ENCODE data around the gene RPS19BP1.

Gene RPS19BP1

GRCh38 chr22:39529487-39529851 is 3.1 kb downstream of the RPS19BP1 start:
- peak overlapping the region; percentile 64 for H3K27ac ChIP-seq (ENCODE audit: low read length)
- peak overlapping the region; percentile 86 for H3K4me2 ChIP-seq (ENCODE audit: insufficient read depth, low read length)
- peaks cover 65% of the 10 kb centered on the region for H3K79me2 ChIP-seq (ENCODE audit: insufficient read depth, low read length)
- peak overlapping the region in 1 of 2 experiments; percentile 53; a peak in 2 of 4 replicates for H3K4me3 ChIP-seq (ENCODE audit: low read depth in 1 of 2, low read length in 2 of 2)
- peaks cover 66% of the 10 kb centered on the region for H3K4me1 ChIP-seq (ENCODE audit: insufficient read depth, low read length)
- peaks cover 55% of the 10 kb centered on the region for H3K36me3 ChIP-seq (ENCODE audit: insufficient read depth, low read length)
- DNase-seq (no peak), ATAC-seq (ENCODE audit: insufficient read depth, low read depth) (no peak)
- TF ChIP-seq EZH2 (IDR thresholded peaks at IDR 0.05; ENCODE audit: borderline replicate concordance, low read depth, low read length, severe bottlenecking) = no peak
- TF ChIP-seq, protein P1, sequence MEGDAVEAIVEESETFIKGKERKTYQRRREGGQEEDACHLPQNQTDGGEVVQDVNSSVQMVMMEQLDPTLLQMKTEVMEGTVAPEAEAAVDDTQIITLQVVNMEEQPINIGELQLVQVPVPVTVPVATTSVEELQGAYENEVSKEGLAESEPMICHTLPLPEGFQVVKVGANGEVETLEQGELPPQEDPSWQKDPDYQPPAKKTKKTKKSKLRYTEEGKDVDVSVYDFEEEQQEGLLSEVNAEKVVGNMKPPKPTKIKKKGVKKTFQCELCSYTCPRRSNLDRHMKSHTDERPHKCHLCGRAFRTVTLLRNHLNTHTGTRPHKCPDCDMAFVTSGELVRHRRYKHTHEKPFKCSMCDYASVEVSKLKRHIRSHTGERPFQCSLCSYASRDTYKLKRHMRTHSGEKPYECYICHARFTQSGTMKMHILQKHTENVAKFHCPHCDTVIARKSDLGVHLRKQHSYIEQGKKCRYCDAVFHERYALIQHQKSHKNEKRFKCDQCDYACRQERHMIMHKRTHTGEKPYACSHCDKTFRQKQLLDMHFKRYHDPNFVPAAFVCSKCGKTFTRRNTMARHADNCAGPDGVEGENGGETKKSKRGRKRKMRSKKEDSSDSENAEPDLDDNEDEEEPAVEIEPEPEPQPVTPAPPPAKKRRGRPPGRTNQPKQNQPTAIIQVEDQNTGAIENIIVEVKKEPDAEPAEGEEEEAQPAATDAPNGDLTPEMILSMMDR (IDR thresholded peaks at IDR 0.05; ENCODE audit: borderline replicate concordance, extremely low read depth, low read length, poor library complexity, severe bottlenecking) = no peak
- H3K9me3 ChIP-seq (ENCODE audit: insufficient read depth, low read length, severe bottlenecking) = no peaks in the 10 kb centered on the region
- H3K27me3 ChIP-seq (ENCODE audit: insufficient read depth, low read length, poor library complexity) = no peaks in the 10 kb centered on the region
- peak overlapping the region; percentile 49 for H3K9ac ChIP-seq (ENCODE audit: low read depth, low read length)
- peaks cover 52% of the 10 kb centered on the region for H4K20me1 ChIP-seq (ENCODE audit: insufficient read depth, low read length)
- H2AFZ ChIP-seq (ENCODE audit: low read depth, low read length) = no peak overlapping the region

GRCh38 chr22:39528681-39529486 is 3.7 kb downstream of the RPS19BP1 start:
- peak overlapping the region; percentile 77 for H3K27ac ChIP-seq (ENCODE audit: low read length)
- ATAC-seq (ENCODE audit: insufficient read depth, low read depth) = peak; percentile 48

DNA sequence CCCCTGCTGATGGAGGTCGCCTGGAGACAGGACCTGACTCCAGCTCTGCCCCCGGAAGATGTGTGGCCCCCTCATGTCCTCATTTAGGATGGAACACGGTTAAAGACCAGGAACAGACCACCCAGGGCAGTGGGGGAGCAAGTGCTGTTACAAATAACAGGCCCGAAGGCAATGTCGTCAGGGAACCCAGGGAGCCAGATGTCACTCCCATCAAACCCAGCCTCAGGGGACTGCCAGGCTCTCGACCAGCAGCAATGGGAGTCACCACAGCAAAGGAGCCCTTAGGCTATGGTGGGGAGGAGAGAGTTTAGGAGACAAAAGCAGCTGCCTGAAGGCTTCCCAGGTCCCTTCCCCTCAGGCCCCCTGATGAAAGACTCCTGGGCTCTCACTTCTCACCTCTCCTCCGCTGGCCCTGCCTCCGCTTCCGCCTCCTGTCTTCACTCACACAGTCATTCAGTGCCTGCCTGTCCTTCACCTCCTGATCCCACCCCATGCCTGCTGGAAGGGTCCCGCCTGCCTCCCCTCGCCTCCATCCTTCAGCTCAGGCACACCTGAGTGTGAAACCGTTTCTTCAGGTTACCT is 4.4 kb downstream of the RPS19BP1 start:
- DNase-seq (no peak), ATAC-seq (ENCODE audit: insufficient read depth, low read depth) (no peak)
- H3K4me1 ChIP-seq (ENCODE audit: insufficient read depth, low read length) = peaks cover 56% of the 10 kb centered on the region
- TF ChIP-seq EZH2 (IDR thresholded peaks at IDR 0.05; ENCODE audit: borderline replicate concordance, low read depth, low read length, severe bottlenecking) = no peak
- TF ChIP-seq, protein P1 (IDR thresholded peaks at IDR 0.05; ENCODE audit: borderline replicate concordance, extremely low read depth, low read length, poor library complexity, severe bottlenecking) = no peak
- H3K27ac ChIP-seq (ENCODE audit: low read length) = peak overlapping the region; percentile 77
- peak overlapping the region; percentile 86 for H3K4me2 ChIP-seq (ENCODE audit: insufficient read depth, low read length)
- no peak overlapping the region for H2AFZ ChIP-seq (ENCODE audit: low read depth, low read length)
- H3K27me3 ChIP-seq (ENCODE audit: insufficient read depth, low read length, poor library complexity) = no peaks in the 10 kb centered on the region
- peaks cover 61% of the 10 kb centered on the region for H4K20me1 ChIP-seq (ENCODE audit: insufficient read depth, low read length)
- peaks cover 75% of the 10 kb centered on the region for H3K79me2 ChIP-seq (ENCODE audit: insufficient read depth, low read length)
- H3K4me3 ChIP-seq (ENCODE audit: low read depth in 1 of 2, low read length in 2 of 2) = no peak overlapping the region; a peak in 1 of 4 replicates
- H3K36me3 ChIP-seq (ENCODE audit: insufficient read depth, low read length) = peaks cover 66% of the 10 kb centered on the region
- peak overlapping the region; percentile 49 for H3K9ac ChIP-seq (ENCODE audit: low read depth, low read length)
- H3K9me3 ChIP-seq (ENCODE audit: insufficient read depth, low read length, severe bottlenecking) = no peaks in the 10 kb centered on the region

More at GRCh38 chr22:39528681-39529486, 3.7 kb downstream of the RPS19BP1 start:
- no peak overlapping the region for H2AFZ ChIP-seq (ENCODE audit: low read depth, low read length)
- peaks cover 58% of the 10 kb centered on the region for H4K20me1 ChIP-seq (ENCODE audit: insufficient read depth, low read length)
- peak; percentile 91 for DNase-seq
- H3K79me2 ChIP-seq (ENCODE audit: insufficient read depth, low read length) = peaks cover 71% of the 10 kb centered on the region
- H3K27me3 ChIP-seq (ENCODE audit: insufficient read depth, low read length, poor library complexity) = no peaks in the 10 kb centered on the region
- peak overlapping the region; percentile 49 for H3K9ac ChIP-seq (ENCODE audit: low read depth, low read length)
- TF ChIP-seq, protein P1 (IDR thresholded peaks at IDR 0.05; ENCODE audit: borderline replicate concordance, extremely low read depth, low read length, poor library complexity, severe bottlenecking) = peak; percentile 99
- no peak for TF ChIP-seq EZH2 (IDR thresholded peaks at IDR 0.05; ENCODE audit: borderline replicate concordance, low read depth, low read length, severe bottlenecking)
- H3K4me2 ChIP-seq (ENCODE audit: insufficient read depth, low read length) = peak overlapping the region; percentile 86
- H3K4me3 ChIP-seq (ENCODE audit: low read depth in 1 of 2, low read length in 2 of 2) = peak overlapping the region in 1 of 2 experiments; percentile 53; a peak in 2 of 4 replicates
- H3K9me3 ChIP-seq (ENCODE audit: insufficient read depth, low read length, severe bottlenecking) = no peaks in the 10 kb centered on the region
- H3K36me3 ChIP-seq (ENCODE audit: insufficient read depth, low read length) = peaks cover 61% of the 10 kb centered on the region
- peaks cover 60% of the 10 kb centered on the region for H3K4me1 ChIP-seq (ENCODE audit: insufficient read depth, low read length)

Measured in DND-41 (cell line).